Nephron progenitor cell (in vitro differentiated cells): ENCODE data around the gene EIF4EBP3.

Experiments
- DNase-seq: peaks from one replicate; pipeline ENCODE4 v3.0.0; 2021
- H3K27ac Mint-ChIP-seq: 2 replicates; pipeline ENCODE4 v1.8.0; 2021; ENCODE audit warnings: mild to moderate bottlenecking, moderate library complexity, mixed read lengths
- H3K27me3 Mint-ChIP-seq: 2 replicates; pipeline ENCODE4 v1.8.0; 2021; ENCODE audit warnings: mild to moderate bottlenecking, low read depth, mixed read lengths; ENCODE audit not compliant: poor library complexity
- H3K36me3 Mint-ChIP-seq: 2 replicates; pipeline ENCODE4 v1.8.0; 2021; ENCODE audit warnings: low read depth, mixed read lengths
- H3K4me1 Mint-ChIP-seq: 2 replicates; pipeline ENCODE4 v1.8.0; 2021; ENCODE audit warnings: mixed read lengths
- H3K4me3 Mint-ChIP-seq: 2 replicates; pipeline ENCODE4 v1.8.0; 2021; ENCODE audit warnings: mild to moderate bottlenecking, moderate library complexity, mixed read lengths
- H3K9me3 Mint-ChIP-seq: 2 replicates; pipeline ENCODE4 v1.8.0; 2021; ENCODE audit warnings: mild to moderate bottlenecking, moderate library complexity, mixed read lengths
- TF ChIP-seq, protein P1 (sequence below): fragments of 200-600 bp; sonication (generic); IDR thresholded peaks from 2 replicates; pipeline ENCODE4 v1.5.0; 2021; ENCODE audit warnings: antibody characterized with exemption

Gene EIF4EBP3

GRCh38 chr5:140524003-140524402 is 23.5 kb upstream of the EIF4EBP3 start:
- DNase-seq, result no peak
- Mint-ChIP-seq H3K27me3 (no peaks in the 10 kb centered on the region), H3K36me3 (peaks cover 60% of the 10 kb centered on the region), H3K27ac (no peak overlapping the region), H3K4me1 (no peaks in the 10 kb centered on the region), H3K4me3 (no peak overlapping the region), H3K9me3 (peaks cover 4% of the 10 kb centered on the region)
- TF ChIP-seq, protein P1, sequence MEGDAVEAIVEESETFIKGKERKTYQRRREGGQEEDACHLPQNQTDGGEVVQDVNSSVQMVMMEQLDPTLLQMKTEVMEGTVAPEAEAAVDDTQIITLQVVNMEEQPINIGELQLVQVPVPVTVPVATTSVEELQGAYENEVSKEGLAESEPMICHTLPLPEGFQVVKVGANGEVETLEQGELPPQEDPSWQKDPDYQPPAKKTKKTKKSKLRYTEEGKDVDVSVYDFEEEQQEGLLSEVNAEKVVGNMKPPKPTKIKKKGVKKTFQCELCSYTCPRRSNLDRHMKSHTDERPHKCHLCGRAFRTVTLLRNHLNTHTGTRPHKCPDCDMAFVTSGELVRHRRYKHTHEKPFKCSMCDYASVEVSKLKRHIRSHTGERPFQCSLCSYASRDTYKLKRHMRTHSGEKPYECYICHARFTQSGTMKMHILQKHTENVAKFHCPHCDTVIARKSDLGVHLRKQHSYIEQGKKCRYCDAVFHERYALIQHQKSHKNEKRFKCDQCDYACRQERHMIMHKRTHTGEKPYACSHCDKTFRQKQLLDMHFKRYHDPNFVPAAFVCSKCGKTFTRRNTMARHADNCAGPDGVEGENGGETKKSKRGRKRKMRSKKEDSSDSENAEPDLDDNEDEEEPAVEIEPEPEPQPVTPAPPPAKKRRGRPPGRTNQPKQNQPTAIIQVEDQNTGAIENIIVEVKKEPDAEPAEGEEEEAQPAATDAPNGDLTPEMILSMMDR, result no peak

DNA sequence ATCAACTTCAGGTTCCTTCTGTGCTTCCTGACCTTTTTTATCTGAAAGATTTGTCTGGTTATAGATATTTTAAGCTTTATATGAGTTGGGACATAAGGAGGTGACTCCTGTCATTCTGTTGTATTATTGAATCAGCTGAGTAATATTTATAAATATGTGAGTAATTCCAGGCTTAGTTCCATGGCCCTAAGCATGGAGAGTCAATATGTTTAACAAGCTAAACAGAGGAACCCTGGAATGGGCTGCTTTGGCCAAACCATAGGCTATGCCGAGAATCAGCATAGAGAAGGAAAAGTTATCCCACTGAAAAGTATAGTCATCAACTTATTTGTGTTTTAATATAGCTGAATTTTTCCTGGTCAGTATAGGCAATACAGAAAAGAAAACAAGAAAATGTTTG is 7.2 kb upstream of the EIF4EBP3 start:
- no peaks in the 10 kb centered on the region for H3K4me1 Mint-ChIP-seq
- TF ChIP-seq, protein P1, result no peak
- DNase-seq, result no peak
- no peak overlapping the region for H3K4me3 Mint-ChIP-seq
- no peaks in the 10 kb centered on the region for H3K9me3 Mint-ChIP-seq
- no peaks in the 10 kb centered on the region for H3K27me3 Mint-ChIP-seq
- H3K36me3 Mint-ChIP-seq, result peaks cover 69% of the 10 kb centered on the region
- H3K27ac Mint-ChIP-seq, result no peak overlapping the region

DNA sequence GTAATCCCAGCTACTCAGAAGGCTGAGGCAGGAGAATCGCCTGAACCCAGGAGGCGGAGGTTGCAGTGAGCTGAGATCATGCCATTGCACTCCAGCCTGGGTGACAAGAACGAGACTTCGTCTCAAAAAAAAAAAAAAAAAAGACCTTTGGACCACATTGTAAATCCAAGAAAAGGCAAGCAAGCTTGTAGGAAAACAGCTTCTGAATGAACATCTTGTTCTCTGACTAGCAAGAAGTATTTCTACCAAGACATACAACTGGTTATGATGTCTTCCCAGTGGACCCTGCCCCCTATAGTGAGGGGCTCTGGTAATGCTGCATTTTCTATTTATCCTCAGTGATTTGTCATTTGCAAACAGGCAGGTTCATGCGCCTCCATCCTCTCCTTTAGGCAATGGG is 4.5 kb upstream of the EIF4EBP3 start:
- peaks cover 50% of the 10 kb centered on the region for H3K36me3 Mint-ChIP-seq
- H3K9me3 Mint-ChIP-seq, result no peaks in the 10 kb centered on the region
- no peak overlapping the region for H3K27ac Mint-ChIP-seq
- H3K4me1 Mint-ChIP-seq, result peaks cover 18% of the 10 kb centered on the region
- TF ChIP-seq, protein P1, result no peak
- no peak overlapping the region for H3K4me3 Mint-ChIP-seq
- no peak for DNase-seq
- no peaks in the 10 kb centered on the region for H3K27me3 Mint-ChIP-seq

- peaks cover 31% of the 10 kb centered on the region for H3K4me1 Mint-ChIP-seq
- H3K4me3 Mint-ChIP-seq, result no peak overlapping the region
Observed at GRCh38 chr5:140544986-140545385, 2.5 kb upstream of the EIF4EBP3 start.

GRCh38 chr5:140545606-140546005 is 1.9 kb upstream of the EIF4EBP3 start:
- Mint-ChIP-seq H3K4me3 (no peak overlapping the region), H3K27ac (no peak overlapping the region), H3K9me3 (no peaks in the 10 kb centered on the region), H3K4me1 (peaks cover 31% of the 10 kb centered on the region), H3K27me3 (no peaks in the 10 kb centered on the region), H3K36me3 (peaks cover 54% of the 10 kb centered on the region)
- DNase-seq, result no peak
- TF ChIP-seq, protein P1, result no peak

More at GRCh38 chr5:140544986-140545385, 2.5 kb upstream of the EIF4EBP3 start:
- peak overlapping the region; percentile 11 for H3K27ac Mint-ChIP-seq
- no peaks in the 10 kb centered on the region for H3K9me3 Mint-ChIP-seq
- no peak for DNase-seq
- TF ChIP-seq, protein P1, result no peak
- no peaks in the 10 kb centered on the region for H3K27me3 Mint-ChIP-seq
- peaks cover 48% of the 10 kb centered on the region for H3K36me3 Mint-ChIP-seq

- no peak for DNase-seq
- Mint-ChIP-seq H3K4me3 (peak overlapping the region; percentile 77), H3K9me3 (no peaks in the 10 kb centered on the region), H3K4me1 (peaks cover 31% of the 10 kb centered on the region), H3K27me3 (no peaks in the 10 kb centered on the region), H3K36me3 (peaks cover 53% of the 10 kb centered on the region), H3K27ac (no peak overlapping the region)
- TF ChIP-seq, protein P1, result no peak
Observed at GRCh38 chr5:140546851-140547507, 483 bp upstream of the EIF4EBP3 start.
